Right lobe of liver (tissue), 4 donors: ENCODE results near the gene KRTAP1-3.

ENCODE experiments used
- POLR2A ChIP-seq: fragments of 450-650 bp; IDR thresholded peaks from one replicate; pipeline ENCODE4 v1.6.1; 2017; ENCODE audit warnings: antibody characterized with exemption, mild to moderate bottlenecking
- TF ChIP-seq, protein P1 (sequence below), 4 donors: fragments of 200-600 bp in 3 of 4; fragments of 450-650 bp in 1 of 4; IDR thresholded peaks; one replicate each; pipeline versions ENCODE4 v1.5.1 to v1.8.0; 2016 to 2022; ENCODE audit warnings: antibody characterized with exemption in 4 of 4, mild to moderate bottlenecking in 2 of 4
- donor health status: DM: no; HTN: no; CAD: no.
- donor health status: DM: no; HTN: no; CAD: no.
- donor health status: DM: no; HTN: yes; CAD: no.

DNA sequence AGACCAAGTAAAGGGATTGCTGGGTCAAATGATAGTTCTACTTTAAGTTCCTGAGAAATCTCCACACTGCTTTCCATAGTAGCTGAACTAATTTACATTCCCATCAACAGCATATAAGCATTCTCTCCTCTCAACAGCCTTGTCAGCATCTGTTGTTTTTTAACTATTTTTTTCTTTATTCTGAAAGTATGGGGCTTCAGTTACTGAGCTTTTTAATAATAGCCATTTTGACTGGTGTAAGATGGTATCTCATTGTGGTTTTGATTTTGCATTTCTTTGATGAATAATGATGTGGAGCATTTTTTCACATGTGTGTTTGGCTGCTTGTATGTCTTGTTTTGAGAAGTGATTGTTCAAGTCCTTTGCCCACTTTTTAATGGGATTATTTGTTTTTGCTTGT lies 17.9 kb upstream of the KRTAP1-3 start:
- TF ChIP-seq POLR2A, result no peak
- TF ChIP-seq, protein P1, sequence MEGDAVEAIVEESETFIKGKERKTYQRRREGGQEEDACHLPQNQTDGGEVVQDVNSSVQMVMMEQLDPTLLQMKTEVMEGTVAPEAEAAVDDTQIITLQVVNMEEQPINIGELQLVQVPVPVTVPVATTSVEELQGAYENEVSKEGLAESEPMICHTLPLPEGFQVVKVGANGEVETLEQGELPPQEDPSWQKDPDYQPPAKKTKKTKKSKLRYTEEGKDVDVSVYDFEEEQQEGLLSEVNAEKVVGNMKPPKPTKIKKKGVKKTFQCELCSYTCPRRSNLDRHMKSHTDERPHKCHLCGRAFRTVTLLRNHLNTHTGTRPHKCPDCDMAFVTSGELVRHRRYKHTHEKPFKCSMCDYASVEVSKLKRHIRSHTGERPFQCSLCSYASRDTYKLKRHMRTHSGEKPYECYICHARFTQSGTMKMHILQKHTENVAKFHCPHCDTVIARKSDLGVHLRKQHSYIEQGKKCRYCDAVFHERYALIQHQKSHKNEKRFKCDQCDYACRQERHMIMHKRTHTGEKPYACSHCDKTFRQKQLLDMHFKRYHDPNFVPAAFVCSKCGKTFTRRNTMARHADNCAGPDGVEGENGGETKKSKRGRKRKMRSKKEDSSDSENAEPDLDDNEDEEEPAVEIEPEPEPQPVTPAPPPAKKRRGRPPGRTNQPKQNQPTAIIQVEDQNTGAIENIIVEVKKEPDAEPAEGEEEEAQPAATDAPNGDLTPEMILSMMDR (IDR thresholded peaks at IDR 0.05), result no peak
